GM19455 (cell line): ENCODE measurements around the gene NANP.
A peak's percentile ranks its signal among the peaks of the same experiment; 100 is the strongest.
"Not testable (repeated sequence)": the region's sequence is repeated elsewhere in the genome, so short reads cannot be mapped to it uniquely, and the experiment has no call there.

Source experiments
- ATAC-seq: cut with Tn5 transposase; IDR thresholded peaks from one replicate; pipeline ENCODE4 v1.9.1; 2021; ENCODE audit not compliant: unreplicated experiment

The NANP gene

GRCh38 chr20:25623736-25624499, at the start of gene NANP:
Gene NANP (minus strand): TSS chr20:25624014. CDS start chr20:25623948, 66 bp downstream.
- peak; percentile 77 for ATAC-seq

- no peak for ATAC-seq
Measured at GRCh38 chr20:25672659-25673235, 48.9 kb upstream of the NANP start.

DNA sequence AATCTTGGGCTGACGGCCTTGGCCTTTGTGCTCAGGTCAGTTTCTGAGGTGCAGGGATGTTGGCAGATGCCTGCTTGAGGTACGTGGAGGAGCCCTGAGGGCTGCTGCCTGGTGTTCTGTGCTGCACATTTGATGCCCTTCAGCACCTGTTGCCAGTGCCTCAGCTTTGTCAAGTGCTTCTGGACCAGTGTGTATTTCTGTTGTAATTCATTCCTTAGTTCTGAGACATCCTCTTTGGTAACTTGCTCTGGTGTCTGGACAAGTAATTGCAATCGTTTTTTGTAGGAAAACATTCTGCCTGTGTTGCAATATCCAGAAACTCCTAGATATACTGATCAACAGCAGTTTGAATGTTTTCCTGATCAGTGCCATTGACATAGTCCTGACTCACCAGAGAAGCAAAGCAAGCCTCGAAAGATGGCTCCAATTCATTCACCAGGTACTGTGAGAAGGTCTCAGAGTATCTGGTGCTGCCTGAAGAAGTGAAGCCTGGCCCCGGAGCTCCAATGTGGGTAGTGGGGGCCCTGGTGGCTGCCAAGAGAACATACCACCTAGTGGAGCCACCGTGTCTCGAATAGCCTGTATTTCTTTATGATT, 46.1 kb upstream of the NANP start:
- ATAC-seq: no peak

DNA sequence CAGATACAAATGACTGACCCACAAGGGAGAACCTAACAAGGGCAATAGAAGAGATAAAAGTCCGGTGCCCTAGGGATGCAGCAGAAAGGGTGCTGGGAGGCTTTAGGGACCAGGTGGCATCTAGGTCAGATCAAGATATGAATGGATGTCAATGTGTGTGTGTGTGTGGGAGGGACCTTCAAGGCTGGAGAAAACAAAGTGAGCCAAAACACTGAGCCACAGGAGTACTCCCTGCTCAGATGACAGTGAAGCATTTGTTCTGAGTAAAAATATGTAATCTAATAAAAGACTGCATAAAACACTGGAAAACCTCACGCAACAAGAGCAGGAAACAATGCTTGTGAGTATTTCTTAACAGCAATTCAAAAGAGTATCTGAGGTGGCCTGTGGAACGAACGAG, 44.6 kb upstream of the NANP start:
- no peak for ATAC-seq

DNA sequence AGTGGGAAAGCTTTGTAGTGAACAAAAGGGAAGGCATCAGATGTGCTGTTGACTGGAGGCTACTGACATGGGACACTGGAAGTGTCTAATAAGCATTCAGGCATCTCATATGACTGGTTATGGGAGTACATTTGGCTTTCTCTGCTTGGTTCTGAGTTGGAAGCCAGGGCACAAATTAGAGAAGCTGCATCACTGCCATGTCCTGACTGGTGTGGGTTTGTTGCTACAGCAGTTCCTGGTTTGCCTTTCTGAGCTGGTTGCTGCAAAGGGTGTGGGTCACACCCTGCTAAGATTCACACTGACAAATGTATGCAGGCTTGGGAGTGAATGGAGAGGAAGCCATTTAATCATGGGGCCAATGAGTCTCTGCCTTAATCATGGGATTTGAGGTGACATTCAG, 36.2 kb upstream of the NANP start:
- no peak for ATAC-seq

GRCh38 chr20:25654487-25654886, 30.7 kb upstream of the NANP start:
- ATAC-seq: no peak

GRCh38 chr20:25652866-25653265, 29.1 kb upstream of the NANP start:
- not testable (repeated sequence) for ATAC-seq

GRCh38 chr20:25644814-25645213, 21.0 kb upstream of the NANP start:
- no peak for ATAC-seq

GRCh38 chr20:25643716-25644115, 19.9 kb upstream of the NANP start:
- no peak for ATAC-seq

GRCh38 chr20:25637247-25637646, 13.4 kb upstream of the NANP start:
- no peak for ATAC-seq

DNA sequence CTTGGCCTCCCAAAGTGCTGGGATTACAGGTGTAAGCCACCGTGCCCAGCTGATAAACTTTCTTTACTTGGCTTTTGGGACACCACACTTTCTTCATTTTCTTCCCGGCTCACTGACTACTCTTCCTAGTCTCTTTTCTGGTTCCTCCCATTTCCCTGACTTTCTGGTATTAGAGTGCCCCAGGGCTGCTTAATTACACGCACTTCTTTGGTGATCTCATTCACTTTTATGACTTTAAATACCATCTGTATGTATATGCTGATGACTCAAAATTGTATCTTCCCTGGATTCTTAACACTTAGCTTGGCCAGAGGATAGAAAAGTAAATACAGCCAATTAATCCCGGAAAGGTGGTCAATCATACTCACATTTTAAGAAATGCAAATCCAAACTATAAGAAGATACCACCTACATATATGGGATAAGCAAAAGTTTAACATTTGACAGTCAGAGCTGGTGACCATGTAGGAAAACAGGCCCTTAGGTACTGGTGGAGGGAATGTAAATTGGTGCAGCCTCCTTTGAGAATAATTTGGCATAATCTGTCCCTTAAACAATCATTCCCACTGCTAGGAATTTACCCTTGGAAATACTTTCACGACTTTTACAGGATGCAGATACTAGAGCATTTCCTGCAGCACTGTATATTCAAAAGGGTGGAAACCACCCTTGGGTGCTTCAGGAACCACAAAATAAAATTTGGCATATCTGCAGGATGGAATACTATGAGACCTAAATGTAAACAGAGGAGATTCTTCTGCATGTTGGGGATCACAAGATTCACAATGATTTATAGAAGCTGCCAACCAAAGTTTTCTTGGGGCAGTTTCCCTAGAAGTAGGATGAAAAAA, 9.4 kb upstream of the NANP start:
- ATAC-seq: no peak

- not testable (repeated sequence) for ATAC-seq
Measured at GRCh38 chr20:25630615-25631014, 6.8 kb upstream of the NANP start.

DNA sequence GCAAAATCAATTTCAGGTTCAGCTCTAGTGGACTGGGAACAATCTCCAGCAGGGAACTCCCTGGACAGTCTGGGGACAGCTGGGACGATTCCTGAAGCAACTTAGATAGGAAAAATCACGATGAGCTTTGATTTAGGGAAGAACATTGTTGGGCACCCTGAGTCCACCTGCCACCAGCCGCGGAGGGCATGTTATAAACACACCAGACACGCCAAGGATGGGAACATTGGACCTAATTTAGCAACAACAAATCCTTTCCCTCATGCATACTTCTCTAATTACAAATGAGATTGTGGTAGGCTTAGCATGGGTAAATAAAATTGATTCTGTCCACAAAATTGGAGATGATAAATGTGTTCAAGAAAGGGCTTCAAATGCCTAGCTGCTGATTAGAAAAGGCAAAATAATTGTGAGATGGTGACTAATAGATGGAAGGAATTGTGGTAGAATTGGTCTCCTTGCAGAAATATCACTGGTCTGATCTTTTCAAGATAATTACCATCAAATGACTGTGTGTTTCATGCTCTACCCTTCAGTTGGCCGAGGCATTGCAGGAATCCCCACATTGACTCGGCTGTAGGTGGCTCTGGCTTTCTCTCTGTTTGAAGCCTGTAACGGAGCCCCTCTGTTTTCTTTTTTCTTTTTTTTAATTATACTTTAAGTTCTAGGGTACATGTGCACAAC, 6.1 kb upstream of the NANP start:
- no peak for ATAC-seq

DNA sequence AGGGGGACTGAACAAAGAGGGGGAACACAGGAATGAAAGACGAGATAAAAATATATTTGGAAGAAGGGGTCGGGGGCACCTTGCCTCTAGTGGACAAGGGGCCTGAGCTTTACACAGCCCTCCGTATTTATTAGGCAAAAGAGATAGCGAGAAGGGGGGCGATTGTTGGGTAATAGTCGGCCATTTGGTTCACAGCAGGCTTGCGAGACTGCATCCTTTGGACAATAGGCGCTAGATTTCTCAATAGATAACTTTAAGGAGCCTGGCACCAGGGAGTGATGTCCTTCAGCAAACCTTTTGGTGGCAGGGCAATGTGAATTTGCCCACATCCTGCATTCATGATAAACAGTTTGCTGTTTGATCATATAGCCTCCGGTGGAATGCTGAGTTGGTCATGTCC, 3.0 kb upstream of the NANP start:
- ATAC-seq: no peak

GRCh38 chr20:25624500-25624939, 706 bp upstream of the NANP start:
- ATAC-seq: no peak

DNA sequence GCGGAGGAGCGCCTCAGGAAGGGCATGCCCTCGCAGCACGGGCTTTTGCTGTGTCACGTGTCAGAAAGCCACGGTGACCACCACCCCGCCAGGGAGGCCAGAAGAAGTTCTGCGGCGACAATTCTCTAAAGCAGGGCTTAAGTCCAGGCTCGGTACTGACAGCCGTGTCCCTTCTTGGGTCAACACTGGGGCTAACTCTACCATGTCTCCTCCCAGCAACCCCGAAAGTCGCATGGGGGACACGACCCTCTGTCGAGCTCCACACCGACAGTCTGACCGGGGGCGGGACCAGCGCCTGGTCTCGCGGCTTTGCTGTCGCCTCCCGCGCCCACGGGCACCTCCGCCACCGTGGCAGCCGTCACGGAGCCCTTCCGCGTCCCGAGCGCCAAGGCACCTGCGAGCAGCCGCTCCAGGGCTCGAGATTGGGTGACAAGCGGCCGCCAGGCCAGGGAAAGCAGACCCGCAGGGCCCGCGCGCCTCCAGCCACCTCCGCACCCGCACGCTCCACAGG, 534 bp downstream of the NANP start:
- ATAC-seq: peak; percentile 24

GRCh38 chr20:25622450-25623224, 1.2 kb downstream of the NANP start:
- ATAC-seq: no peak

DNA sequence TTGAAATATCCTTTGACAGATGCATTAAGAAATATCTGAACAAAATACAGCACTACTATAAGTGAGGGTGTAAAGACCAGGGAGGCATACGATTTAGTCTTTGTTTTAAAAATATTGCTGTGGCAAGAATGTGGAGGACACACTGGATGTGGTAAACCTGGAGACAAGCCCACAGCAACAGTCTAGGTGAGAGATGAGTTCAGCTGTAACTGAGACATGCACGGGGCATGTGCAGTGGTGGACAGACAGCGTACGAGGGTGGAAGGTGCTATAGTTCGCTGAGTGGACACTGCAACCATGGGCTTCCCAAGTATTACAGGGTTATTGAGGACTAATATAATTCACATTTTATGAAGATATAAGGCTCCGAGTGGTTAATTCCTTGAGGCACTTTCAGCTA, 1.8 kb downstream of the NANP start:
- no peak for ATAC-seq

DNA sequence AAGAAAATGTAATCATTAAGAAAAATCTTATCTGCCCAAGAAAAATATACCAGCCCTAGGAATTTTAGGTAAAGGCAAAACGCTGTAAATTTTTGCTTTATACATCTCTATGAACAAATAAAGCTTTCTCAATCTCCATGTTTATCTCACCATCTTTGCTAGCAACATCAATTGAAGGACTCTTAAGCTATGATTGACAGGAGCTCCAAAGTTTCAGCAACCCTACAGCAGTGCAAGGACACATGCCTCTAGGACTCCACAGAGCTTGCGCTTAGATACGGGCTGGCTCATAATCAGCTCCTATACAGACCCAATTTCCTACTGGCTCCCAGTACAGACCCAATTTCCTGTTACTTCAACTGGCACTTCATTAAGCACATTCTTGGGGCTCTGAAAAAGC, 4.3 kb downstream of the NANP start:
- ATAC-seq: no peak

GRCh38 chr20:25608774-25609173, 15.0 kb downstream of the NANP start:
- no peak for ATAC-seq
